Measurements from ENCODE around the gene PDIA5. TPM values are rescaled to one million over a fixed set of nuclear protein-coding genes. Genes with fewer than 3 reads are reported as not detected.
A peak's percentile ranks its signal among the peaks of the same experiment; 100 is the strongest.

PDIA5 gene
- total and polyA plus RNA-seq, 4 donors: 36.8 to 94.6 (median 63.3) TPM

DNA sequence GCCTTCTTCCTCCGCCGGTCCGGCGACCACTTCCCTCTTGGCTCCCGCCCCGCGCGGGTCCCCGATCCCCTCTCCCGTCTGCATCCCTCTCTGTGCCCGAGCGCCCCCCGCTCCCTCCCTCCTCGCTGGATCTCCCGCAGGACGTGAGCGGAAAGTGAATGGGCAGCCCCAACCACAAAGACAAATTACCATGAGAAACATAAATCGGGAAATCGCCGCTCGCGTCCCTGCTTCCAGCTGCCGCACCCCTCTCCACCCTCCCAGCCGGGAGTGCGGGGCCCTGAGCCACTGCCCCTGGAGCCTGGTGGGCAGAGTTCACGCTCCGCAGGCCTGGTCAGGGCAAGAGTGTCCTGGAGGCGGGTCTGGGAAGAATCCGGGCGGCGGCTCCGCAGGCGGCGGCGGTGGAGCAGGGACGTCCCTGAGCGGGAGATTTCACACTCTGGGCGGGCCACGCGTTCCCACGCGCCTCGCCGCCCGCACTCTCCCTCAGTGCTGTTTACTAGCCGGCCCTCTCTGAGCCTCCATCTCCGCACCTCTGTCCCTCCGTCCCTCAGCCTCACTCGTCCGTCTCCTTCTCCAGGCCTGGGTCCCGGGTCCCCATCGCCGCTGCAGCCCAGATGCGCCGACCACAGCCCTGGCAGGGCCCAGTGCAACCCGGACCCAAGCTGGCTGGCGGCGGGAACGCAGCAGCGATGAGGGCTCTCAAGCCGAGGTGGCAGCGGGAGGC, 40.1 kb upstream of the PDIA5 start:
- WGBS: 2% methylated on average over 62 of the region's 62 CpGs
- no peak for DNase-seq (ENCODE audit: low spot score)
- H3K27me3 ChIP-seq (ENCODE audit: control insufficient read depth in 4 of 4, insufficient read depth in 4 of 4, low read length in 3 of 4): no peaks in the 10 kb centered on the region
- peak overlapping the region in 2 of 3 donors; percentile 50 to 61 for H3K4me3 ChIP-seq (ENCODE audit: low read depth in 1 of 3, low read length in 3 of 3)
- H3K36me3 ChIP-seq (ENCODE audit: control insufficient read depth in 4 of 4, insufficient read depth in 3 of 4, low read depth in 1 of 4, low read length in 3 of 4): no peaks in the 10 kb centered on the region
- no peak overlapping the region for H3K27ac ChIP-seq (ENCODE audit: low read depth in 1 of 2, low read length in 2 of 2)
- no peak overlapping the region for H3K9ac ChIP-seq (ENCODE audit: low read depth in 1 of 2, low read length in 2 of 2)
- peak in 1 of 2 donors; percentile 22 for TF ChIP-seq HNF4A (conservative IDR thresholded peaks at IDR 0.05)
- no peak for TF ChIP-seq GABPA (IDR thresholded peaks at IDR 0.05 in 1 of 2, conservative IDR thresholded peaks at IDR 0.05 in 1 of 2)
- no peak for TF ChIP-seq JUND (IDR thresholded peaks at IDR 0.05)
- TF ChIP-seq NR2F2 (IDR thresholded peaks at IDR 0.05): no peak
- TF ChIP-seq RAD21 (IDR thresholded peaks at IDR 0.05): peak in 1 of 2 donors; percentile 15
- no peak for TF ChIP-seq RXRA (IDR thresholded peaks at IDR 0.05)
- peaks cover 14 to 31% (median 17%) of the 10 kb centered on the region in 4 donors for H3K4me1 ChIP-seq (ENCODE audit: control insufficient read depth in 4 of 4, insufficient read depth in 4 of 4, low read length in 3 of 4)
- no peaks in the 10 kb centered on the region for H3K9me3 ChIP-seq (ENCODE audit: control insufficient read depth in 4 of 4, low read length in 3 of 4)

DNA sequence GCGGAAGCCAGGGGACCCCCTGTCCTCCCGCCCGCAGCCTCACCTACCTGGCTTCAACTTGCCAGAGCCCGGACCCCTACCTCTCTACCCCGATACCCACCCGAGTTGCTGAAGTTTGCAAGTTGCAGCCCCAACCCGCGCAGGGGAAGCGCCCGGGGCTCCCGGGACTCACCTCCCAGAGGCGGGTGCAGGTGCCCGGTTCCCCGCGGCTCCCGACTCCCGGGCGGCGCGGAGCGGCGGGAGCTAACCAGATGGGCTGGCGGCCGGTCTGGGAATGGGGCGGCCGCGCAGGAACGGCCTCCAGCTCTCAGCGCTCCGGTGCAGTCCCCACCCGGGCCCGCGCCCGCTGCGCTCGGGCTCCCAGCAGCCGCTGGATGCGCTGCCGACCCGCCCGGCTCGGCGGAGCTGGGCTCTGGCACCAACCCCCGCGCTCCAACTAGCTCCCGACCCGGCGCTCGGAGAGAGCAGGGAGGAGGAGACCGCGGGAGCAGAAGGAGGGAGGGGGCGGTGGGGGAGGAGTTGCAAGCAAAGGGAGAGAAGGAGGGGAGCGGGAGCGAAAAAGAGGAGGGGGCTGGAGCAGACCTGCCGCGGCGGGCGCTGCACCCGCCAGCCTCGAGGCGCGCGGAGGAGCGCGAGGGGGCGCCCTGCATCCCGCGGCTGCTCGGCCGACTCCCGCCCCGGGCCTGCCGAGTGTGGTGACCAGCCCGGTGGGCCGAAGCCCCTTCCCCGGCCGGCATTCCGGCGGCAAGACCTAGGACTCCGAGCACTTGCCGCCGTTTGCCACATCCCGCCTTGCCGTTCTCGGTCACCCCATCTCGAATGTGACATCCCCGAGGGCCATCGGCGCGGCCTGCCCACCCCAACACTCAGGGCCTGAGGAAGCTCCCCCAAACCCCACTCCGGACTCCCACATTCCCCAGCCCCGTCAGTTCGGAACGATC, 39.3 kb upstream of the PDIA5 start, which contains the start of gene SEMA5B:
Gene SEMA5B (minus strand): TSS at position 472 of the 941 bp plus-strand sequence. CDS start 66,500 bp downstream, outside the sequence.
- Histone ChIP-seq H3K9me3 (ENCODE audit: control insufficient read depth in 4 of 4, low read length in 3 of 4) (no peaks in the 10 kb centered on the region), H3K27ac (ENCODE audit: low read depth in 1 of 2, low read length in 2 of 2) (no peak within 1 kb of the TSS)

More for the DNA sequence above, 39.3 kb upstream of the PDIA5 start, which contains the start of gene SEMA5B:
- Histone ChIP-seq H3K4me3 (ENCODE audit: low read depth in 1 of 3, low read length in 3 of 3) (peak within 1 kb of the TSS; percentile 49 to 61 (median 50)), H3K36me3 (ENCODE audit: control insufficient read depth in 4 of 4, insufficient read depth in 3 of 4, low read depth in 1 of 4, low read length in 3 of 4) (no peaks in the 10 kb centered on the region), H3K4me1 (ENCODE audit: control insufficient read depth in 4 of 4, insufficient read depth in 4 of 4, low read length in 3 of 4) (peaks cover 14 to 31% (median 17%) of the 10 kb centered on the region in 4 donors), H3K9ac (ENCODE audit: low read depth in 1 of 2, low read length in 2 of 2) (no peak within 1 kb of the TSS), H3K27me3 (ENCODE audit: control insufficient read depth in 4 of 4, insufficient read depth in 4 of 4, low read length in 3 of 4) (no peaks in the 10 kb centered on the region)
- WGBS: 1% methylated on average over 94 of the region's 94 CpGs
- TF ChIP-seq, protein P1, sequence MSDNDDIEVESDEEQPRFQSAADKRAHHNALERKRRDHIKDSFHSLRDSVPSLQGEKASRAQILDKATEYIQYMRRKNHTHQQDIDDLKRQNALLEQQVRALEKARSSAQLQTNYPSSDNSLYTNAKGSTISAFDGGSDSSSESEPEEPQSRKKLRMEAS (IDR thresholded peaks at IDR 0.05): no peak
- TF ChIP-seq, protein P2, sequence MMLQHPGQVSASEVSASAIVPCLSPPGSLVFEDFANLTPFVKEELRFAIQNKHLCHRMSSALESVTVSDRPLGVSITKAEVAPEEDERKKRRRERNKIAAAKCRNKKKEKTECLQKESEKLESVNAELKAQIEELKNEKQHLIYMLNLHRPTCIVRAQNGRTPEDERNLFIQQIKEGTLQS (IDR thresholded peaks at IDR 0.05): no peak
- TF ChIP-seq, protein P3, sequence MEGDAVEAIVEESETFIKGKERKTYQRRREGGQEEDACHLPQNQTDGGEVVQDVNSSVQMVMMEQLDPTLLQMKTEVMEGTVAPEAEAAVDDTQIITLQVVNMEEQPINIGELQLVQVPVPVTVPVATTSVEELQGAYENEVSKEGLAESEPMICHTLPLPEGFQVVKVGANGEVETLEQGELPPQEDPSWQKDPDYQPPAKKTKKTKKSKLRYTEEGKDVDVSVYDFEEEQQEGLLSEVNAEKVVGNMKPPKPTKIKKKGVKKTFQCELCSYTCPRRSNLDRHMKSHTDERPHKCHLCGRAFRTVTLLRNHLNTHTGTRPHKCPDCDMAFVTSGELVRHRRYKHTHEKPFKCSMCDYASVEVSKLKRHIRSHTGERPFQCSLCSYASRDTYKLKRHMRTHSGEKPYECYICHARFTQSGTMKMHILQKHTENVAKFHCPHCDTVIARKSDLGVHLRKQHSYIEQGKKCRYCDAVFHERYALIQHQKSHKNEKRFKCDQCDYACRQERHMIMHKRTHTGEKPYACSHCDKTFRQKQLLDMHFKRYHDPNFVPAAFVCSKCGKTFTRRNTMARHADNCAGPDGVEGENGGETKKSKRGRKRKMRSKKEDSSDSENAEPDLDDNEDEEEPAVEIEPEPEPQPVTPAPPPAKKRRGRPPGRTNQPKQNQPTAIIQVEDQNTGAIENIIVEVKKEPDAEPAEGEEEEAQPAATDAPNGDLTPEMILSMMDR (IDR thresholded peaks at IDR 0.05; ENCODE audit: low read depth, low read length, missing input control): peak; percentile 9
- TF ChIP-seq TAF1 (conservative IDR thresholded peaks at IDR 0.05) (no peak), RAD21 (IDR thresholded peaks at IDR 0.05) (peak in 1 of 2 donors; percentile 3), HNF4A (conservative IDR thresholded peaks at IDR 0.05) (no peak)
- TF ChIP-seq, protein P4, sequence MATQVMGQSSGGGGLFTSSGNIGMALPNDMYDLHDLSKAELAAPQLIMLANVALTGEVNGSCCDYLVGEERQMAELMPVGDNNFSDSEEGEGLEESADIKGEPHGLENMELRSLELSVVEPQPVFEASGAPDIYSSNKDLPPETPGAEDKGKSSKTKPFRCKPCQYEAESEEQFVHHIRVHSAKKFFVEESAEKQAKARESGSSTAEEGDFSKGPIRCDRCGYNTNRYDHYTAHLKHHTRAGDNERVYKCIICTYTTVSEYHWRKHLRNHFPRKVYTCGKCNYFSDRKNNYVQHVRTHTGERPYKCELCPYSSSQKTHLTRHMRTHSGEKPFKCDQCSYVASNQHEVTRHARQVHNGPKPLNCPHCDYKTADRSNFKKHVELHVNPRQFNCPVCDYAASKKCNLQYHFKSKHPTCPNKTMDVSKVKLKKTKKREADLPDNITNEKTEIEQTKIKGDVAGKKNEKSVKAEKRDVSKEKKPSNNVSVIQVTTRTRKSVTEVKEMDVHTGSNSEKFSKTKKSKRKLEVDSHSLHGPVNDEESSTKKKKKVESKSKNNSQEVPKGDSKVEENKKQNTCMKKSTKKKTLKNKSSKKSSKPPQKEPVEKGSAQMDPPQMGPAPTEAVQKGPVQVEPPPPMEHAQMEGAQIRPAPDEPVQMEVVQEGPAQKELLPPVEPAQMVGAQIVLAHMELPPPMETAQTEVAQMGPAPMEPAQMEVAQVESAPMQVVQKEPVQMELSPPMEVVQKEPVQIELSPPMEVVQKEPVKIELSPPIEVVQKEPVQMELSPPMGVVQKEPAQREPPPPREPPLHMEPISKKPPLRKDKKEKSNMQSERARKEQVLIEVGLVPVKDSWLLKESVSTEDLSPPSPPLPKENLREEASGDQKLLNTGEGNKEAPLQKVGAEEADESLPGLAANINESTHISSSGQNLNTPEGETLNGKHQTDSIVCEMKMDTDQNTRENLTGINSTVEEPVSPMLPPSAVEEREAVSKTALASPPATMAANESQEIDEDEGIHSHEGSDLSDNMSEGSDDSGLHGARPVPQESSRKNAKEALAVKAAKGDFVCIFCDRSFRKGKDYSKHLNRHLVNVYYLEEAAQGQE (IDR thresholded peaks at IDR 0.05): no peak
- DNase-seq (ENCODE audit: low spot score): no peak
